Activated CD4-positive, alpha-beta T cell treated with anti-CD3 and anti-CD28 coated beads, Interleukin-2, amount 10 ng/mL, durations not matched to agents 7 days and 5 days (primary cell): ENCODE results near the gene NKAP. TPM values are rescaled to one million over a fixed set of nuclear protein-coding genes. Genes with fewer than 3 reads are reported as not detected.
"Not testable (repeated sequence)": the region's sequence is repeated elsewhere in the genome, so short reads cannot be mapped to it uniquely, and the experiment has no call there.

Experiments
- CTCF ChIA-PET: fragments of 350-600 bp; sonication (Branson Sonifier 250); formaldehyde crosslinking; loops from one replicate; lab custom pipeline; 2021; ENCODE audit warnings: antibody characterized with exemption; lab: Charles Lee
- POLR2A ChIA-PET: fragments of 350-600 bp; sonication (Branson Sonifier 250); formaldehyde crosslinking; loops from one replicate; lab custom pipeline; 2021; ENCODE audit warnings: antibody characterized with exemption; lab: Charles Lee
- DNase-seq: peaks from one replicate; pipeline ENCODE4 v3.0.0-alpha.2; 2020
- H3K27ac Mint-ChIP-seq: one replicate; pipeline ENCODE4 v1.8.0; 2021; ENCODE audit warnings: mild to moderate bottlenecking, moderate library complexity, mixed read lengths
- H3K27me3 Mint-ChIP-seq: one replicate; pipeline ENCODE4 v1.8.0; 2021; ENCODE audit warnings: mixed read lengths
- H3K36me3 Mint-ChIP-seq: one replicate; pipeline ENCODE4 v1.8.0; 2021; ENCODE audit warnings: low read depth, mixed read lengths
- H3K4me1 Mint-ChIP-seq: one replicate; pipeline ENCODE4 v1.8.0; 2021; ENCODE audit warnings: mixed read lengths
- H3K4me3 Mint-ChIP-seq: one replicate; pipeline ENCODE4 v1.8.0; 2021; ENCODE audit warnings: mild to moderate bottlenecking, moderate library complexity, mixed read lengths
- H3K9me3 Mint-ChIP-seq: one replicate; pipeline ENCODE4 v1.8.0; 2021; ENCODE audit warnings: mixed read lengths
- total RNA-seq, 2 experiments: library from RNA; stranded (reverse); gene quantifications; one replicate each; pipeline ENCODE4 v1.2.3, GENCODE V29; 2021

Gene NKAP
- total RNA-seq, 2 experiments from 2014 or later: 7.3 to 8.4 TPM

DNA sequence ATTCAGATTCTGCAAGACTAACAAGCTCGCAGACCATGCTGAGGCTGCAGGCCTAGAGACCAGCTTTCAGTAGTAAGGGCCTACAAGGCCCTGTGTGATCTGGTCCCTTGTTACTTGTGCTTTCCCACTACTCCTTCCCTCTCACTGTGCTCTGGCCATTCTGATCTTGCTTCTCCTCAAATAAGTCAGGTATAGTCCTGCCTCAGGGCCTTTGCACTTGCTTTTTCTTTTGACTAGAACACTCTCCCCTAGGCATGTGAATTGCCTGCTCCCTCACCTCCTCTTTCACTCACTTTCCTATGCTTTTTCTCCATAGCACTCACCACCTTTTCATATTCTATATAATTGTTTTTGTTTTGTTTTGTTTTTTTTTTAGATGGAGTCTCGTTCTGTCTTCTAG is 25.7 kb downstream of the NKAP start:
- no peak overlapping the region for H3K4me3 Mint-ChIP-seq
- ChIA-PET CTCF (no interaction called here), POLR2A (no interaction called here)
- peaks cover 2% of the 10 kb centered on the region for H3K27me3 Mint-ChIP-seq
- no peak for DNase-seq
- no peak overlapping the region for H3K27ac Mint-ChIP-seq
- H3K9me3 Mint-ChIP-seq: no peaks in the 10 kb centered on the region
- no peaks in the 10 kb centered on the region for H3K36me3 Mint-ChIP-seq
- no peaks in the 10 kb centered on the region for H3K4me1 Mint-ChIP-seq

DNA sequence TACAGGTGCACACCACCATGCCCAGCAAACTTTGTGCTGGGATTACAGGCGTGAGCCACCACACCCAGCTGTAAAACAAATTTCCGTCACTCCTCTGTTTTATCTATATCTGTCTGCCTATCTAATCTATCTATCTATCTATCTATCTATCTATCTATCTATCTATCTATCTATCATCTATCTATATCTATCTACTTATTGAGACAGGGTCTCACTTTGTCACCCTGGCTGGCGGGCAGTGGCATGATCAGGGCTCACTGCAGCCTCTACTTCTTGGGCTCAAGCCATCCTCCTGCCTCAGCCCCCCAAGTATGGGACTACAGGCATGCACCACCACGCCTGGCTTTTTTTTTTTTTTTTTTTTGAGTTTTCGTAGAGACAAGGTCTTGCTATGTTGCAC is 27.2 kb downstream of the NKAP start:
- no peaks in the 10 kb centered on the region for H3K4me1 Mint-ChIP-seq
- H3K4me3 Mint-ChIP-seq: no peak overlapping the region
- CTCF ChIA-PET: interaction anchor here (1.2 kb wide), 1 partner anchor 32 kb away, joined by 3 read pairs; no protein-coding TSS in a partner anchor
- H3K27ac Mint-ChIP-seq: no peak overlapping the region
- peaks cover 2% of the 10 kb centered on the region for H3K27me3 Mint-ChIP-seq
- no peaks in the 10 kb centered on the region for H3K36me3 Mint-ChIP-seq
- no peaks in the 10 kb centered on the region for H3K9me3 Mint-ChIP-seq
- no peak for DNase-seq
- POLR2A ChIA-PET: no interaction called here

DNA sequence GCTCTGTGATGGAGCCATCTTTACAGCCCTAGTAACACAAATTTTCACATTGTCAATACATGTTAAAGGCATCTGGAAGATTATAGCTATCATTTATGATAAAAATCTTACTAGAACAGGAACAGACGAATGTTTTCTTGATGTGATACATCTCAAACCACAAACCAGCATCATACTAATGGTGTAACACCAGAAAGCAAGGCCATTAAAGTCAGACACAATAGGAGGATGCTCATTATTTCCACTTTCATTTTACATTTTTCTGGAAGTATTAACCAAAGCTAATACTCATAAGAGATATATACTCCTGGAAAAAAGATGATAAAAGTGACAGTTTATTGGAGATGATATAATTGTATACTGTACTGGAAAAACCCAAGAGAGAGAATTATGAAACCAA is 42.6 kb downstream of the NKAP start:
- Mint-ChIP-seq H3K9me3 (no peaks in the 10 kb centered on the region), H3K4me1 (peaks cover 4% of the 10 kb centered on the region), H3K36me3 (no peaks in the 10 kb centered on the region), H3K27me3 (no peaks in the 10 kb centered on the region), H3K4me3 (no peak overlapping the region), H3K27ac (no peak overlapping the region)
- no peak for DNase-seq
- ChIA-PET POLR2A (no interaction called here), CTCF (interaction anchor here (1.2 kb wide), 1 partner anchor 20 kb away, joined by 3 read pairs; no protein-coding TSS in a partner anchor)

DNA sequence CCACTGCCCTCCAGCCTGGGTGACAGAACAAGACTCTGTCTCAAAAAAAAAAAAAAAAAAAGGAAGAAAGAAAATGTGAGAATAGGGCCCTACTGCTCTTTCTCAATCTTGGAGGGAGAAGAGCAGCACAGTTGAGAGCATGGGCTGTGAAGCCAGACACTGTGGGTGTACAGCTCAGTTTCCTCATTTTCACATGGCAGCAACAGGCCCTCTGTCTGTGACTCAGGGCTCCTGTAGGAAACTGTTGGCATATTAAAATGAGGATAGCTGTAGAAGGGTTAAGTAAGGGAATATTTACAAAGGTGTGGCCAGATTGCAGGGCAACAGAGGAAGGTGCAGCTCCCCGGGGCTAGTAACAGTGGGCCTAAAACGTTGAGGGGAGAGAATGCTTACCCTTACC is 44.4 kb downstream of the NKAP start:
- H3K4me3 Mint-ChIP-seq: no peak overlapping the region
- no peak overlapping the region for H3K27ac Mint-ChIP-seq
- CTCF ChIA-PET: interaction anchor here (1.4 kb wide), 1 partner anchor 11 kb away, joined by 6 read pairs; no protein-coding TSS in a partner anchor
- DNase-seq: no peak
- no peaks in the 10 kb centered on the region for H3K9me3 Mint-ChIP-seq
- peaks cover 4% of the 10 kb centered on the region for H3K4me1 Mint-ChIP-seq
- no peaks in the 10 kb centered on the region for H3K27me3 Mint-ChIP-seq
- POLR2A ChIA-PET: no interaction called here
- H3K36me3 Mint-ChIP-seq: no peaks in the 10 kb centered on the region

DNA sequence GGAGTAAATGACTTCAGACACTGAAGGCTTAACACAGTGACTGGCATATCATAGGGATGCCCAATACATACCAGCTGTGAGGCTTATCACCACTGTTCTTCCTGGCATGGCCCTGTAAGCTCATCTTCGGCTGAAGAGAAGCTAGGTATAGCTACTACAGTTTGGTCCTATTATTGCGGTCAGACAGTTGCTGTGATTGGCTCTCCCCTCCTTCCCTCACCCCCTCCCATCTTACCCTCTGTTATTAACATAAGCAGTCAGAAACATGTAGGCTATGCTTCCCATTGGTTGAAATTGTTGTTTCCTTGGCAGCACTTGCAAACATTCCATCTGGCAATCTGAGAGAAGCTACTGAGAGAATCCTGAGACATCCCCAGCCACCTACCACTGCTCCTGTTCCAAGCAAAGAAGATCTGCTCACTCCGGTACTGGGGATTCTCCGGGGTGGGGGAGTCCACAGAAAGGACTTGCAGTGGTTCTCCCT is 47.7 kb downstream of the NKAP start, which contains the start of gene AKAP14:
Gene AKAP14, plus strand, starts transcription at position 51 of the 484 bp plus-strand sequence. CDS start 7,331 bp downstream, outside the sequence.
- CTCF ChIA-PET: interaction anchor here (0.6 kb wide), 2 partner anchors 18 to 45 kb away, joined by 4 to 5 read pairs; no protein-coding TSS in a partner anchor
- H3K4me3 Mint-ChIP-seq: no peak within 1 kb of the TSS
- H3K27ac Mint-ChIP-seq: no peak within 1 kb of the TSS
- POLR2A ChIA-PET: no interaction called here
- DNase-seq: no peak
- peaks cover 3% of the 10 kb centered on the region for H3K4me1 Mint-ChIP-seq
- peaks cover 5% of the 10 kb centered on the region for H3K27me3 Mint-ChIP-seq
- H3K36me3 Mint-ChIP-seq: no peaks in the 10 kb centered on the region
- no peaks in the 10 kb centered on the region for H3K9me3 Mint-ChIP-seq

DNA sequence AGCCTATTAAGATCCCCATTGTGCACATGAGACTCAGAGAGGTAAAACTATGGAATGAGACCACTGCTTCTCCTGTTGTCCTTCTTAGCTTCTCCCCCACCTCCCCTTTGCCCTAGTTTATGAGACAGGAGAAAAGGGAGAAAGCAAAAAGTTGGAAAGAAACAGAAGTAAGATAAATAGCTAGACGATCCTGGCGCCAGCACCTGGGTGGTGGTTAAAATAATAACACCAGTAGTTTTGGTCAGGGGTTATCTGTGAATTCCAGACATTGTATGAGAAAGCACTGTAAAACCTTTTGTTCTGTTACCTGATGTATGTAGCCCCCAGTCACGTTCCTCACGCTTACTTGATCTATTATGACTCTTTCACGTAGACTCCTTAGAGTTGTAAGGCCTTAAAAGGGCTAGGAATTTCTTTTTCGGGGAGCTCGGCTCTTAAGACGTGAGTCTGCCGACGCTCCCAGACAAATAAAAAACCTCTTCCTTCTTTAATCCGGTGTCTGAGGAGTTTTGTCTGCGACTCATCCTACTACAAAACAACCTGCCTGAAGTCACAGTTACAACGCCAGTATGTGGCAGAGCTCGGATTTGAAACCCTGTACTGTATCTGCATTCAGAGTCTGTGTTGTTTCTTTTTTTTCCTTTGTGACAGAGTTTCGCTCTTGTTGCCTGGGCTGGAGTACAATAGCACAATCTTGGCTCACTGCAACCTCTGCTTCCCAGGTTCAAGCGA is 51.4 kb downstream of the NKAP start:
- DNase-seq, H3K27ac Mint-ChIP-seq, H3K9me3 Mint-ChIP-seq, H3K4me3 Mint-ChIP-seq, H3K4me1 Mint-ChIP-seq, POLR2A ChIA-PET, H3K36me3 Mint-ChIP-seq, H3K27me3 Mint-ChIP-seq: not testable (repeated sequence)
- CTCF ChIA-PET: interaction anchor here (0.6 kb wide), 1 partner anchor 404 kb away, joined by 4 read pairs; no protein-coding TSS in a partner anchor

DNA sequence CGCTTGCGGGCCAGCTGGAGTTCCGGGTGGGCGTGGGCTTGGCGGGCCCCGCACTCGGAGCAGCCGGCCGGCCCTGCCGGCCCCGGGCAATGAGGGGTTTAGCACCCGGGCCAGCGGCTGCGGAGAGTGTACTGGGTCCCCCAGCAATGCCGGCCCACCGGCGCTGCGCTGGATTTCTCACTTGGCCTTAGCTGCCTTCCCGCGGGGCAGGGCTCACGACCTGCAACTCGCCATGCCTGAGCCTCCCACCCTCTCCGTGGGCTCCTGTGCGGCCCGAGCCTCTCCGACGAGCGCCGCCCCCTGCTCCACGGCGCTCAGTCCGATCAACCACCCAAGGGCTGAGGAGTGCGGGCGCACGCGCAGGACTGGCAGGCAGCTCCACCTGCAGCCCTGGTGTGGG is 52.9 kb downstream of the NKAP start:
- DNase-seq, H3K36me3 Mint-ChIP-seq, H3K27ac Mint-ChIP-seq, H3K27me3 Mint-ChIP-seq, H3K9me3 Mint-ChIP-seq, CTCF ChIA-PET, H3K4me3 Mint-ChIP-seq, POLR2A ChIA-PET: not testable (repeated sequence)
- peaks cover 13% of the 10 kb centered on the region for H3K4me1 Mint-ChIP-seq

DNA sequence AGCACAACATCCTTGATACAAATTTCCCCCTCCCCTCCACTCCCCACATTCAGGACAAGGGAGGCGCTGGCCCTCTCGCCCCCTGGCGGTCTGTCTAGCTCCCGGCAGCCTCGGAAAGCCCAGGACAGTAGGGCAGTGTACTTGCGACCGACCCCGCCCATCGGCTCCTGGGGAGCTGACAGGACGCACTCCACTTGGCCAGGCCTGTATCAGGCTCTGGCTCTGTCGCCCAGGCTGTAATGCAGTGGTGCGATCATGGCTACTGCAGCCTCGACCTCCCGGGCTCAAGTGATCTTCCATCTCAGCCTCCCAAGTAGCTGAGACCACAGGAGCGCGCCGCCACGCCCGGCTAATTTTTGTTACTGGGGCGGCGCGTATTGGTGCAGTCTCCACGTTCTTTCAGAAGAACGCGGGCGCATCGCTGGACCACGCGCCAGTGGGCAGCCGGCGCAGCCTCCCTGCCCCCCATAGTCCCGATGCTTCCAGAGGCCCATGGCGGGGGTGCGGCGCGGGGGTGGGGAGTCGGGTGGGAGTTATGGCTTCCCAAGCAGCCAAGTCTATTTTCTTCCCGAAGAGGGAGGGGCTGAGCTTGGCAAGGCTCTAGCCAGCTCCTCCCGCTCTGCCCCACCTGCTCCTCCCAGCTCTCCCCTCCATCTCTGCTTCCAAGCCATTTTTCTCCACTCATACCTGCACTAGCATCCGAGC is 55.7 kb downstream of the NKAP start:
- peaks cover 5% of the 10 kb centered on the region for H3K27me3 Mint-ChIP-seq
- peak overlapping the region; percentile 32 for H3K4me3 Mint-ChIP-seq
- CTCF ChIA-PET: interaction anchor here (0.6 to 1.2 kb wide), 8 partner anchors 9 to 385 kb away, joined by 3 to 6 read pairs (median 3); no protein-coding TSS in a partner anchor
- no peaks in the 10 kb centered on the region for H3K36me3 Mint-ChIP-seq
- peaks cover 14% of the 10 kb centered on the region for H3K4me1 Mint-ChIP-seq
- no peaks in the 10 kb centered on the region for H3K9me3 Mint-ChIP-seq
- H3K27ac Mint-ChIP-seq: no peak overlapping the region
- POLR2A ChIA-PET: no interaction called here
- peak; percentile 42 for DNase-seq

DNA sequence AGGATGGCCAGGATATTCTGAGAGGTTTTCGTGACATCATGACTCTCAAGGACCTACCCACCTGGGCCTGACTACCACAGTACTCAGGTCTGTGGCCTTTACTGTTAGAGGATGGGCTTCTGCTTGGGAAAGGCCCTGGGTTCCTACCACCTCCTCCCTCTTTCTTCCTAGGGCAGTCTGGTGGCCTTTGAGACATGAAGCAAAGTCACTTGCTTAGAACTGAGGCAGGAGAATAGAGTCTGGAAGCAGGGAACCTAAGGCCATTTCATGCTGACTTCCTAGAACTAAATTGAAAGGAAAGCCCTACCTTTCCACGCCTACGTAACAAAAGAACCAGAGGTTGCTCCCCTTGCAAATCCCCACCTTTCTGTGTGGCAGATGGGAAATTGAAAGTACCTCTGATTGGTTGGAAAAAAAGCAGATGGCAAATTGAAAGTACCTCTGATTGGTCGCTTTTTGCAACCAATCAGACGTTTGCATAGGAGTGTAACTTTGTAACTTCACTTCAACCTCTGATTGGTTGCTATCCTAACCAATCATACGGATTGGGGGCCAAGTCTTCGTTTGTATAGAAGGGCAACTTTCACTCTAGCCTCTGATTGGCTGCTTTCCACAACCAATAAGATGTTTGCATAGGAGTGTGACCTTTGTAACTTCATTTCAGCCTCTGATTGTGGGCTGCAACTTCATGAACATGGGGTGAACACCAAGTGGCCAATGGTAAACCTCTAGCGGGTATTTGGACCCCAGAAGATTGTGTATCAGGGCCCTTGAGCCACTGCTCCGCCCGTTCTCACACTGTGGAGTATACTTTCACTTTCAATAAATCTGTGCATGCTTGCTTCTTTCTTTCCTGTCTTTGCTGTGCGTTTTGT is 57.8 kb downstream of the NKAP start:
- ChIA-PET POLR2A (no interaction called here), CTCF (no interaction called here)
- Mint-ChIP-seq H3K36me3 (no peaks in the 10 kb centered on the region), H3K4me3 (peak overlapping the region; percentile 38), H3K27ac (peak overlapping the region; percentile 79), H3K27me3 (no peaks in the 10 kb centered on the region), H3K4me1 (peaks cover 16% of the 10 kb centered on the region), H3K9me3 (no peaks in the 10 kb centered on the region)
- DNase-seq: peak; percentile 34

DNA sequence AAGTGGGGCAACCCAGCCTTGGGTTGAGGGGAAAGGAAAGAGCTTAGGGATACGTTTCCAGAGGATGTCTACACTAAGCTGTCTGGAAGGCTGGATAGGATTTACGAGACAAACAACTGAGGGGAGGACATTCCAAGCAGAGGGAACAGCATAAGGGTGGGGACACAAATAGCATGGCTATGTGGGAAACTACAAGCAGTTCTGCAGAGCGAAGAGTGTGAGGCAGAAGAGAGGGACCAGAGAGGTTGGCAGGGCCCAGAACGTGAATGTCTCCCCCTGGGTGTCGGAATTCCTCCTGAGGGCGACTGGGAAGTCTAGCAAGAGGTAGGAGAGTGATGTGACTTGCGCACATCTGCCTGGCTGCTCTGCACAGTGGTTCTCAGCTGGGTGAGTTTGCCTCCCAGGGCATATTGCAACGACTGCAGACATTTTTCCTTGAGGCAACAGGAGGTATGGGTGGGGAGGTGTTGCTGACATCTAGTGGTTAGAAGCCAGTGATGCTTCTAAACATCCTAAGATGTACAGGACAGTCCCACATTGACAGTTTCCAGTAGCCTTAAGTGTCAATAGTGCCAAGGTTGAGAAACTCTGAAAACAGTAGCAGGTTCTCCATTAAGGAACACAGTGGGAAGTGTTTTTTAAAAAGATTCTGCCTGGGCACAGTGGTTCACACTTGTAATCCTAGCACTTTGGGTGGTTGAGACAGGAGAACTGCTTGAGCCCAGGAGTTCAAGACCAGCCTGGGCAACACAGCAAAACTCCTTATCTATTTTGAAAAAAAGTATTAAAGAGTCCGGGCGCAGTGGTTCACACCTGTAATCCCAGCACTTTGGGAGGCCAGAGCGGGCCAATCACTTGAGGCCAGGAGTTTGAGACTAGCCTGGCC is 62.8 kb downstream of the NKAP start:
- no peak overlapping the region for H3K4me3 Mint-ChIP-seq
- H3K4me1 Mint-ChIP-seq: peaks cover 21% of the 10 kb centered on the region
- ChIA-PET POLR2A (no interaction called here), CTCF (interaction anchor here (1.0 to 1.4 kb wide), 2 partner anchors 14 to 96 kb away, joined by 3 read pairs; no protein-coding TSS in a partner anchor)
- H3K36me3 Mint-ChIP-seq: peaks cover 9% of the 10 kb centered on the region
- no peaks in the 10 kb centered on the region for H3K27me3 Mint-ChIP-seq
- H3K9me3 Mint-ChIP-seq: no peaks in the 10 kb centered on the region
- peak overlapping the region; percentile 65 for H3K27ac Mint-ChIP-seq
- peak; percentile 43 for DNase-seq

DNA sequence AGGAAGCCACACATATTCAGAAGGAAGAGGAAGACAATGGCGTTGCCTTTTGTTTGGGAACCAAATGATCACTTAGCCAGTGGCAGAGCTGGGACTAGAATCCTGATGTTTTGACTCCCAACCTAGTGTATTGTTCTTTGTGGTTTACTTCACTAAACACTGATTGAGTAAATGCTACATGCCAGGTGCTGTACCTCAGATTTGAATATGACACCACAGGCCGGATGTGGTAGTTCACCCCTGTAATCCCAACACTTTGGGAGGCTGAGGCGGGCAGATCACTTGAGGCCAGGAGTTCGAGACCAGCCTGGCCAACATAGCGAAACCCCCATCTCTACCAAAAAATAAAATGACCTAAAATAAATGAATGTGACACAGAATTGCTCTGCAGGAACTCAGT is 63.5 kb downstream of the NKAP start:
- peaks cover 19% of the 10 kb centered on the region for H3K4me1 Mint-ChIP-seq
- H3K9me3 Mint-ChIP-seq: no peaks in the 10 kb centered on the region
- peaks cover 9% of the 10 kb centered on the region for H3K36me3 Mint-ChIP-seq
- no peak overlapping the region for H3K4me3 Mint-ChIP-seq
- ChIA-PET CTCF (interaction anchor here (0.5 to 1.4 kb wide), 3 partner anchors 13 to 137 kb away, joined by 3 read pairs; no protein-coding TSS in a partner anchor), POLR2A (no interaction called here)
- DNase-seq: peak; percentile 10
- H3K27ac Mint-ChIP-seq: peak overlapping the region; percentile 65
- no peaks in the 10 kb centered on the region for H3K27me3 Mint-ChIP-seq
